OCI-LY1 (cell line): ENCODE data around the gene NXNL1.

ENCODE experiments used
- H2AFZ ChIP-seq: fragments of 200-600 bp; sonication (generic), shearing (Covaris generic); 2 replicates; pipeline ENCODE4 v1.6.0; 2014; ENCODE audit warnings: antibody characterized with exemption, mild to moderate bottlenecking, low read length
- H3F3A ChIP-seq: fragments of 200-600 bp; sonication (generic), shearing (Covaris generic); 2 replicates; pipeline ENCODE4 v1.6.0; 2014; ENCODE audit warnings: mild to moderate bottlenecking, antibody characterized with exemption, low read length, moderate library complexity; ENCODE audit not compliant: insufficient read depth
- H3K27ac ChIP-seq: fragments of 200-600 bp; sonication (generic); 2 replicates; pipeline ENCODE4 v1.5.1; 2014; ENCODE audit warnings: low read length, mixed run types, mild to moderate bottlenecking, low read depth; ENCODE audit not compliant: poor library complexity, severe bottlenecking
- H3K27me3 ChIP-seq: fragments of 200-600 bp; sonication (generic); 2 replicates; pipeline ENCODE4 v1.6.0; 2014; ENCODE audit warnings: antibody characterized with exemption, mild to moderate bottlenecking, low read length, moderate library complexity; ENCODE audit not compliant: insufficient read depth
- H3K36me3 ChIP-seq: fragments of 200-600 bp; sonication (generic); 2 replicates; pipeline ENCODE4 v1.6.1; 2014; ENCODE audit warnings: mild to moderate bottlenecking, antibody characterized with exemption, low read length, moderate library complexity, mixed read lengths; ENCODE audit not compliant: insufficient read depth
- H3K4me1 ChIP-seq: fragments of 200-600 bp; sonication (generic); 2 replicates; pipeline ENCODE4 v1.5.1; 2014; ENCODE audit warnings: mild to moderate bottlenecking, low read length, moderate library complexity; ENCODE audit not compliant: insufficient read depth, severe bottlenecking
- H3K4me2 ChIP-seq: fragments of 200-600 bp; sonication (generic), shearing (Covaris generic); 2 replicates; pipeline ENCODE4 v1.6.1; 2014; ENCODE audit warnings: low read length
- H3K4me3 ChIP-seq: fragments of 200-600 bp; sonication (generic); 2 replicates; pipeline ENCODE4 v1.5.1; 2014; ENCODE audit warnings: low read length, low read depth, mild to moderate bottlenecking, mixed read lengths; ENCODE audit not compliant: poor library complexity, severe bottlenecking
- H3K79me2 ChIP-seq: fragments of 200-600 bp; shearing (Covaris generic); 2 replicates; pipeline ENCODE4 v1.6.1; 2016; ENCODE audit warnings: mixed run types, low read length, mixed read lengths; ENCODE audit not compliant: insufficient read depth
- H3K9ac ChIP-seq: fragments of 200-600 bp; sonication (generic), shearing (Covaris generic); 2 replicates; pipeline ENCODE4 v1.6.1; 2014; ENCODE audit warnings: mild to moderate bottlenecking, low read length, mixed read lengths
- H3K9me2 ChIP-seq: fragments of 200-600 bp; sonication (generic), shearing (Covaris generic); 2 replicates; pipeline ENCODE4 v1.6.1; 2014; ENCODE audit warnings: low read depth, mild to moderate bottlenecking, low read length, mixed read lengths
- H3K9me3 ChIP-seq: fragments of 200-600 bp; shearing (Covaris generic); 2 replicates; pipeline ENCODE4 v1.6.1; 2014; ENCODE audit warnings: low read length, mixed read lengths
- H4K20me1 ChIP-seq: fragments of 200-600 bp; sonication (generic), shearing (Covaris generic); 2 replicates; pipeline ENCODE4 v1.6.0; 2016; ENCODE audit warnings: mild to moderate bottlenecking, low read length; ENCODE audit not compliant: insufficient read depth
- CTCF ChIP-seq: fragments of 200-600 bp; sonication (generic), shearing (Covaris generic); IDR thresholded peaks from 2 replicates; pipeline ENCODE4 v1.5.1; 2017; ENCODE audit warnings: mild to moderate bottlenecking, antibody characterized with exemption, low read length, moderate library complexity, mixed read lengths
- EZH2 ChIP-seq: fragments of 200-600 bp; sonication (generic), shearing (Covaris generic); IDR thresholded peaks from 2 replicates; pipeline ENCODE4 v1.8.0; 2017; ENCODE audit warnings: borderline replicate concordance, mixed run types, mild to moderate bottlenecking, antibody characterized with exemption, low read length, moderate library complexity, mixed read lengths

Gene NXNL1

GRCh38 chr19:17467471-17468301, 7.0 kb upstream of the NXNL1 start:
- Histone ChIP-seq H3K9me2 (no peaks in the 10 kb centered on the region), H3K36me3 (no peaks in the 10 kb centered on the region), H4K20me1 (no peaks in the 10 kb centered on the region), H2AFZ (no peak overlapping the region), H3K79me2 (no peaks in the 10 kb centered on the region), H3F3A (no peaks in the 10 kb centered on the region), H3K4me1 (peaks cover 12% of the 10 kb centered on the region), H3K27ac (no peak overlapping the region), H3K27me3 (peaks cover 4% of the 10 kb centered on the region; the same call in 1 of the 2 replicates), H3K4me2 (no peak overlapping the region), H3K4me3 (no peak overlapping the region), H3K9ac (no peak overlapping the region), H3K9me3 (no peaks in the 10 kb centered on the region)
- TF ChIP-seq CTCF: no peak
- no peak for TF ChIP-seq EZH2

GRCh38 chr19:17466487-17466850, 5.7 kb upstream of the NXNL1 start:
- Histone ChIP-seq H3K4me1 (peaks cover 12% of the 10 kb centered on the region), H3K27ac (no peak overlapping the region)

GRCh38 chr19:17458970-17459369, 1.8 kb downstream of the NXNL1 start:
- H3K4me2 ChIP-seq: no peak overlapping the region
- no peak for TF ChIP-seq CTCF
- TF ChIP-seq EZH2: no peak

More at GRCh38 chr19:17466487-17466850, 5.7 kb upstream of the NXNL1 start:
- no peak overlapping the region for H2AFZ ChIP-seq
- no peak overlapping the region for H3K9ac ChIP-seq
- no peak for TF ChIP-seq CTCF
- no peak for TF ChIP-seq EZH2
- no peaks in the 10 kb centered on the region for H3K9me2 ChIP-seq
- H4K20me1 ChIP-seq: no peaks in the 10 kb centered on the region
- no peaks in the 10 kb centered on the region for H3F3A ChIP-seq
- H3K4me3 ChIP-seq: no peak overlapping the region
- no peaks in the 10 kb centered on the region for H3K9me3 ChIP-seq
- H3K79me2 ChIP-seq: no peaks in the 10 kb centered on the region
- no peaks in the 10 kb centered on the region for H3K27me3 ChIP-seq
- H3K36me3 ChIP-seq: no peaks in the 10 kb centered on the region
- H3K4me2 ChIP-seq: no peak overlapping the region

More at GRCh38 chr19:17458970-17459369, 1.8 kb downstream of the NXNL1 start:
- H3K4me1 ChIP-seq: no peaks in the 10 kb centered on the region
- H3K79me2 ChIP-seq: no peaks in the 10 kb centered on the region
- peaks cover 7% of the 10 kb centered on the region; the same call in 1 of the 2 replicates for H3K27me3 ChIP-seq
- no peaks in the 10 kb centered on the region for H4K20me1 ChIP-seq
- no peaks in the 10 kb centered on the region for H3K9me3 ChIP-seq
- no peaks in the 10 kb centered on the region for H3K36me3 ChIP-seq
- no peak overlapping the region for H3K4me3 ChIP-seq
- no peak overlapping the region for H3K9ac ChIP-seq
- H3K27ac ChIP-seq: no peak overlapping the region
- H2AFZ ChIP-seq: no peak overlapping the region
- no peaks in the 10 kb centered on the region for H3K9me2 ChIP-seq
- H3F3A ChIP-seq: no peaks in the 10 kb centered on the region
